Lower lobe of right lung (tissue), 2 donors: ENCODE data around the gene FAM135A. TPM values are rescaled to one million over a fixed set of nuclear protein-coding genes. Genes with fewer than 3 reads are reported as not detected.

Experiments used
- ATAC-seq, 2 donors: fragments of 200-7000 bp; cut with Tn5 transposase; one replicate each; pipeline ENCODE4 v1.9.1; 2020 to 2022; ENCODE audit warnings: mild to moderate bottlenecking in 2 of 2, moderate library complexity in 2 of 2
- DNase-seq: peaks from one replicate; pipeline ENCODE4 v3.0.0-alpha.2; 2020
- H3K27ac ChIP-seq: fragments of 200-600 bp; one replicate; pipeline ENCODE4 v1.8.0; 2022
- H3K27me3 ChIP-seq: fragments of 200-600 bp; one replicate; pipeline ENCODE4 v1.8.0; 2022; ENCODE audit warnings: low read depth
- H3K36me3 ChIP-seq: fragments of 200-600 bp; one replicate; pipeline ENCODE4 v1.8.0; 2022; ENCODE audit warnings: mild to moderate bottlenecking
- H3K4me1 ChIP-seq: fragments of 200-600 bp; one replicate; pipeline ENCODE4 v1.8.0; 2022
- H3K4me3 ChIP-seq: fragments of 200-600 bp; one replicate; pipeline ENCODE4 v1.8.0; 2022; ENCODE audit warnings: mild to moderate bottlenecking
- H3K9me3 ChIP-seq: fragments of 200-600 bp; one replicate; pipeline ENCODE4 v1.8.0; 2022
- CTCF ChIP-seq: fragments of 200-600 bp; IDR thresholded peaks from one replicate; pipeline ENCODE4 v1.8.0; 2022; ENCODE audit warnings: antibody characterized with exemption, mild to moderate bottlenecking
- intact Hi-C: fragments of 100-400 bp; cut with DNase I; formaldehyde crosslinking; loops from one replicate; pipeline ENCODE4 v1.11.0; 2022
- total RNA-seq: library from RNA; stranded (reverse); fragmentation: NEBNext Ultra II Directional; extraction: Animal tissue kit (Norgen Biotek cat#: 25700); gene quantifications from one replicate; pipeline ENCODE4 v1.2.1, GENCODE V29; 2021
- donor health status: DM: no; HTN: yes; CAD: no; lungs with severe emphysema.

Gene FAM135A
- total RNA-seq, 1 donor from 2014 or later, result 20.3 TPM

GRCh38 chr6:70375166-70375565 is 38.1 kb upstream of the FAM135A start:
- Histone ChIP-seq H3K36me3 (no peaks in the 10 kb centered on the region), H3K4me1 (peaks cover 5% of the 10 kb centered on the region), H3K4me3 (no peak overlapping the region), H3K9me3 (no peaks in the 10 kb centered on the region), H3K27ac (no peak overlapping the region), H3K27me3 (no peaks in the 10 kb centered on the region)
- TF ChIP-seq CTCF, result no peak
- intact Hi-C loops, result no loop called here
- ATAC-seq, result no peak
- DNase-seq, result no peak

GRCh38 chr6:70375882-70376281 is 37.4 kb upstream of the FAM135A start:
- TF ChIP-seq CTCF, result no peak
- no peak for DNase-seq
- no peak for ATAC-seq
- Histone ChIP-seq H3K4me1 (peaks cover 5% of the 10 kb centered on the region), H3K27ac (no peak overlapping the region), H3K27me3 (no peaks in the 10 kb centered on the region), H3K9me3 (no peaks in the 10 kb centered on the region), H3K36me3 (no peaks in the 10 kb centered on the region), H3K4me3 (no peak overlapping the region)
- intact Hi-C loops, result no loop called here

- intact Hi-C loops, result no loop called here
- ATAC-seq, result no peak
- TF ChIP-seq CTCF, result no peak
- Histone ChIP-seq H3K9me3 (no peaks in the 10 kb centered on the region), H3K4me3 (no peak overlapping the region), H3K27me3 (no peaks in the 10 kb centered on the region), H3K27ac (no peak overlapping the region), H3K36me3 (no peaks in the 10 kb centered on the region), H3K4me1 (no peaks in the 10 kb centered on the region)
- no peak for DNase-seq
Observed at GRCh38 chr6:70376628-70377027, 36.7 kb upstream of the FAM135A start.

- Histone ChIP-seq H3K9me3 (no peaks in the 10 kb centered on the region), H3K36me3 (no peaks in the 10 kb centered on the region), H3K27me3 (no peaks in the 10 kb centered on the region), H3K4me1 (no peaks in the 10 kb centered on the region), H3K4me3 (no peak overlapping the region), H3K27ac (no peak overlapping the region)
- no peak for DNase-seq
- TF ChIP-seq CTCF, result no peak
- intact Hi-C loops, result no loop called here
- ATAC-seq, result no peak
Observed at GRCh38 chr6:70377372-70377771, 35.9 kb upstream of the FAM135A start.

- DNase-seq (no peak), ATAC-seq (no peak)
- Histone ChIP-seq H3K27me3 (no peaks in the 10 kb centered on the region), H3K9me3 (no peaks in the 10 kb centered on the region), H3K27ac (no peak overlapping the region), H3K4me3 (no peak overlapping the region), H3K4me1 (no peaks in the 10 kb centered on the region), H3K36me3 (no peaks in the 10 kb centered on the region)
- no peak for TF ChIP-seq CTCF
- intact Hi-C loops, result no loop called here
Observed at GRCh38 chr6:70379473-70380013, 33.8 kb upstream of the FAM135A start.

GRCh38 chr6:70380252-70380651 is 33.1 kb upstream of the FAM135A start:
- Histone ChIP-seq H3K27me3 (no peaks in the 10 kb centered on the region), H3K4me3 (no peak overlapping the region), H3K27ac (no peak overlapping the region), H3K9me3 (no peaks in the 10 kb centered on the region), H3K36me3 (no peaks in the 10 kb centered on the region), H3K4me1 (no peaks in the 10 kb centered on the region)
- ATAC-seq, result no peak
- TF ChIP-seq CTCF, result no peak
- no peak for DNase-seq
- intact Hi-C loops, result no loop called here
